HG02943 (cell line): ENCODE results near the gene TAP1.
"Not testable (repeated sequence)": the region's sequence is repeated elsewhere in the genome, so short reads cannot be mapped to it uniquely, and the experiment has no call there.

Experiments
- ATAC-seq: cut with Tn5 transposase; IDR thresholded peaks from one replicate; pipeline ENCODE4 v1.9.1; 2021; ENCODE audit warnings: mild to moderate bottlenecking, low read depth, moderate library complexity; ENCODE audit not compliant: unreplicated experiment

The TAP1 gene

GRCh38 chr6:32853541-32854375 lies at the start of gene TAP1, which contains the start of gene PSMB9:
Gene TAP1 (minus strand): TSS chr6:32853704. CDS start chr6:32853636, 68 bp downstream.
Gene PSMB9 (plus strand): TSS chr6:32854192. CDS start chr6:32854230, 38 bp downstream.
- ATAC-seq: peak; percentile 78

DNA sequence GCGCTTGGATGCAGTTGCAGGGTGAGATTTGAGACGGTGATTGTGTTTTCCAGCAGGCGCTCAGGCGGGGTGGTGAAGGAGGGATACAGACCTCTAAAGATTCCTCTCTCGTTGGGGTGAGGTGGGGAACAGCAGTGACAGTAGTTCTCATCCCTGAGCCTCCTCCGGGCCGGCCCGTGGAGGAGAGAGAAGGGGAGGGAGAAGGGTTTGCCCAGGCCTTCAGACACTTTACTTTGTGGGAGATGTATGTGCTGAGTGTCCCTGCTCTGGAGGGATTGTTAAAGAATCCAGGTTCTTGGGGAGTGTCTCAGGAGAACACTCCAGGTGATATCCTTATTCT lies 41.5 kb upstream of the TAP1 start:
- no peak for ATAC-seq

GRCh38 chr6:32894085-32895005 lies 40.8 kb upstream of the TAP1 start:
- peak; percentile 86 for ATAC-seq

- ATAC-seq: no peak
Observed at GRCh38 chr6:32890831-32891230, 37.3 kb upstream of the TAP1 start.

GRCh38 chr6:32889533-32889932 lies 36.0 kb upstream of the TAP1 start:
- ATAC-seq: no peak

- no peak for ATAC-seq
Observed at GRCh38 chr6:32888576-32888975, 35.1 kb upstream of the TAP1 start.

- no peak for ATAC-seq
Observed at GRCh38 chr6:32887616-32888015, 34.1 kb upstream of the TAP1 start.

DNA sequence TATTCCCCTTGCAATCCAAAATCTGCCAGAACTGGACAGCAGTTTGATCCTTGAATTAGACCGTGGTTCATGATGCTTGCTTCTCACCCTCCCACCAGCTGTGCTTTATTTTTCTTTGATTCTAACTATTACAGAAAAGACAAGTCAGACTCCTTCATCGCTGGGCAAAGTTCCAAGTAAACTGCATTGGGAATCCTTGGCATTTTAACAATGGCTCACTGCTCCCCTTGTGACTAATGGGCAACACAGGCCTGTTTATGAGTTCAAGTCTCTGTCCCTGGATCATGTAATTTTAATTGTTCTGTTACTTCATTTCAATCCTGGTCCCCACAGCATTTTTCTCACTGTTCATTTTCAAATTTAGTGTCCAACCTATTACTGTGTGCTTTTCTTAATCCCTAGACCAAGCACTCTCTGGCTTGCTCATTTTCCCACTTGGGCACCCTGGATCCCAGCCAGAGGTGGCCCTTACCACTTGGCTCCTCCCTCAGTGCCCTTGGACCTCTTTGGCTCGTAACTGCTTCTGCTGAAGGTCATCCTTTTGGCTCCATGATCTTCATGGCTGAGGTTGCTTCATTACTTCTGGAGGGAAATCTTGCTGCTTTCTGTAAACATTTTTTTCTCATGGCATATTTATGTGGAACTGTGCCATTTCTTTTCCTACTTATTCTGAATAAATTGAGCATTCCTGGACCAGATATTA lies 33.3 kb upstream of the TAP1 start:
- ATAC-seq: no peak

DNA sequence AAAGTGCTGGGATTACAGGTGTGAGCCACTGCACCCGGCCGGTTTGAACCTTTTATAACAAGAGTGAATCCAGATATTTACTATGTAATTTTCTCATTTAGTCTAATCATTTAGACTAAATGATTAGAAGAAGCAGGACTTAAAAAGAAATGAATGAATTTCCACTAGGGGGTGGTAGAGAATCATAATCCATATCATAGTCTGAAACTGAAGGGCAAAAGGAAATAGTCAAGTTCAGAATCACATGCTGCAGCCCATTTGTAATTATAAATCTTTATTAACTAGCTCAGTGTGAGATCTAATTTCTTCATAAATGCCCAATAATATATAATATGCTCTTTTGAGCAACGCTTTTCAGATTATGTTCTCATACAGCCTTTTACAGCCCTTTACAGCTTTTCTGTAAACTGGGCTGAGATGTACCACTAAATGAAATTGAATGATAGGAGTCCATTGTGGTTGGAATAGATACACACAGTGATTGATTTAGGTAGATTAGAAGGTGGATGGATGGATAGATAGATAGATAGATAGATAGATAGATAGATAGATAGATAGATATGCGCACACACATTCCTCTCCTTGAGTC lies 32.3 kb upstream of the TAP1 start:
- ATAC-seq: no peak

GRCh38 chr6:32883789-32884188 lies 30.3 kb upstream of the TAP1 start:
- ATAC-seq: no peak

DNA sequence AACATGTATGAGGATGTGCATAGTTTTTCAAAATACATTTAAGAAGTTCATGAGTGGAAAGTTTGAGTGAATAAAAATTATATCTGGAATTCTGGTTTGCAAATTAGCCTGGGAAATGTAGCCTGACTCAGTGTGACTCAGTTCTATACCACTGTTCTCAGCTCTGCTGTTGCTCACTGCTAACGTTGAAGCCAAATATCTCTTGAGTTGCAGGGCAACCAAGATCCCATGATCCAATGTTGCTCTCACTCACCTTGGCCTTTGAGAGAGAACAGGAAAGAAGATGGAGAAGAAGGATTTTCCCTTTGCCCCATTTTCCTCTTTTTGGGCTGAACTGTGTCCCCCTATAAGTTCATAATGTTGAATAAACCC lies 29.4 kb upstream of the TAP1 start:
- ATAC-seq: no peak

- not testable (repeated sequence) for ATAC-seq
Observed at GRCh38 chr6:32880962-32881361, 27.5 kb upstream of the TAP1 start.

DNA sequence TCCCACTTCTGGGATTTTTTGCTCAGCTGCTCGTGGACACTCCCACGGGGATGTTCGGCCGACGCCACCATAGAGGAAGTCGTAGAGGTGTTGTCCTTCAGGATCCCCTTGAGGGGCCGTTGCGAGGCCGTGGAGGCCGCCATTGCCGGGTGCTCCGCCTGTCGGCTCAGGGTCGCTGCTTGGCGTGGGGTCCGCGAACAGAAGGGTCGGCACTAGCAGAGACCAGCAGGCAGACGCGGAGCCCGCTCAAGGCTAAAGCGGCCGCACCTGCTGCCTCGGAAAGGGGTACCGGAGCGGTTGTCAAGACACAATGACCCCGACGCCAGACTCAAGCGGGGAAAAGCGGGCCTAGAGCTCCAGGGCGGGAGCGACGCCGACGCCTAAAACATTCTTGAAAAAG lies 26.2 kb upstream of the TAP1 start:
- no peak for ATAC-seq

GRCh38 chr6:32876603-32877002 lies 23.1 kb upstream of the TAP1 start:
- no peak for ATAC-seq

DNA sequence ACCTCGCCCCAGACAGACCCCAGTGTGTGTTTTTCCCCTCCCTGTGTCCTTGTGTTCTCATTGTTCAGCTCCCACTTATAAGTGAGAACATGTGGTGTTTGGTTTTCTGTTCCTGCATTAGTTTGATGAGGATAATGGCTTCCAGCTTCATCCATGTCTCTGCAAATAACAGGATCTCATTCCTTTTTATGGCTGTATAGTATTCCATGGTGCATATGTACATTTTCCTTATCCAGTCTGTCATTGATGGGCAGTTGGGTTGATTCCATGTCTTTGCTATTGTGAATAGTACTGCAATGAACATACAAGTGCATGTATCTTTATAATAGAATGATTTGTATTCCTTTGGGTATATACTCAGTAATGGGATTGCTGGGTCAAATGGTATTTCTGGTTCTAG lies 20.4 kb upstream of the TAP1 start:
- not testable (repeated sequence) for ATAC-seq

DNA sequence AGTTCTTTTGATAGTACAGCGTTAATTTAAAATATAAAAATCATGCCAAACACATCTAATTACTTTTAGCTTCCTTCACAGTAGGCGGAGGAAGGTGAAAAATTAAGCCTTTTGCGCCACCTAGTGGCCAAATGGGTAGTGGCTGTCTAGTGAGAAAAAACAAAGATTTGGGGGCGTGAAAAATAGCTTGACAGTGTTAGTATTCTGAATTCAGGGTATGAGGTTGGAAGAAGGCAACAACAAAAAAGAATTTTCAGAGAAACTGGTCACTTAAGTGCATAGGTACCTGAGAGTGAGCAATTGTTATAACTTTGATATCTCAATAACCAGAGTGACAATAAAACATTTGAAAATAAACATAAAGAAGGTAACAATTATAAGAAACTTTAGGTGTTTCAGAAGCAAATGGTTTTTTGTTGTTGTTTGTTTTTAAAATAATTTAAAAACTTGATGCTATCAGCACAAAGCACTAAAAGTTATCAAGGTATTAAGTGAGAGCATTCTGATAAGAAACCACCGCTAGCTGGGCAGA lies 14.8 kb upstream of the TAP1 start:
- ATAC-seq: no peak

- no peak for ATAC-seq
Observed at GRCh38 chr6:32867554-32868256, 14.2 kb upstream of the TAP1 start.

DNA sequence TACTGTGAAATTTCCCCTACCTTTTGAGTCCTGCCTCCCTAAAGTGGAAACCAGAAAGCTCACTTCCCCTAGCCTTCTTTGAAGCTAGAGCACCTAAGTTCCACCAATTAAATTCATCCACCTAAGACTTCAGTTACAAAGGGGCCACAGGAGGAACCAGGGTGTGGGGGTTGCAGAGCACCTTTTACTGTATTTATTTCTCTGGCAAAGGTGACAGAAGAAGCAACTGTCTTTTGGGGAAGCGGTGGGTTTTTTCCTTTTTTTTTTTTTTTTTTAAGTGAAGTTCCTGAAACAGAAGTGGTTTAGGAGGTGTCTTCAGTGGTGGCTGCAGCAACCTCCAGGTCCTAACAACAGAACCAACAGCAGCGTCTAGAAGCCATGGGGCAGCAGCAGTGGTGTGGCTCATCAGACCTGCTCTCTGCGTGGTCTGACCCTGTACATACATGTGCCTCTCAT lies 13.5 kb upstream of the TAP1 start:
- no peak for ATAC-seq

DNA sequence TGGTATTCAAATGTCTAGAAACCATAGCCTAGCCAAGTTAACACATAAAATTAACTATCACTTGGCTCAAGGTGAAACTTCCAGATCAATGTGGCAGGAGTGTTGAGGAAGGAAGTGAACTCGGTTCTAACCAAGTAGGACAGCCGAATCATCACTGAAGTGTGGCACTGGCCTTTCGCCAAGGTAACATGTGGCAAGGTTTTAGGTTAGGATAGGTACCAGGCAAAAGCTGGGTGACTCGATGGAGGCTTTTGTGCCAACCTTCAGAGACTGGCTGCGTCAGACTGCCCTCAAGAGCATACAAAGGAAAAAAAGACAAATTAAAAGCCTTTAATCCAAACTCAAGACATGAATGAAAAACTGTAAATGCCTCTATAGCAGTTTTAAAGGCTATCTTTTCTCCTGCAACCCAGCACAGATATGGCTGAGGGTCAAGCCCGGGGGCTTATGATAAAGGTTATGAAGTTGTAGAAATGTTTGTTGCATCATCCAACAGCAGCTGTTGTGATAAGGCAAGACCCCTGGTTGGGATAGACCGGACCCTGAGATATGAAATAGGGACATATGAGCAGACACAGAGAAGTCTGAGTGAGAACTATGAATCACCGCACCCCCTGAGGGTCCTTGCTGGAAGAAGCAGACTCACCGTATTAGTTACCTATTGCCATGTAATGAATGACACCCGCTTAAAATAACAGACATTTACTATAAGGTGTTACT lies 12.4 kb upstream of the TAP1 start:
- ATAC-seq: no peak
